Thyroid gland (tissue), 4 donors: ENCODE data around the gene RSPO1.

ENCODE experiments used
- CTCF ChIP-seq, 6 experiments: fragments of 200-600 bp in 3 of 6; fragments of 450-650 bp in 3 of 6; sonication (generic) in 3 of 6; IDR thresholded peaks; one replicate each; pipeline ENCODE4 v1.5.1; 2016 to 2019; ENCODE audit warnings: antibody characterized with exemption in 6 of 6, mild to moderate bottlenecking in 2 of 6, inconsistent platforms in 1 of 6, moderate library complexity in 1 of 6
- POLR2A ChIP-seq, 2 donors: fragments of 450-650 bp; IDR thresholded peaks; one replicate each; pipeline ENCODE4 v1.6.1; 2017; ENCODE audit warnings: antibody characterized with exemption in 2 of 2, mild to moderate bottlenecking in 2 of 2, moderate library complexity in 1 of 2

GRCh38 chr1:37621326-37621870, 13.3 kb downstream of the RSPO1 start:
- TF ChIP-seq CTCF (IDR thresholded peaks at IDR 0.05), result no peak
- no peak for TF ChIP-seq POLR2A (IDR thresholded peaks at IDR 0.05)
